ENCODE measurements around the gene MAGEF1.

The MAGEF1 gene

GRCh38 chr3:184670091-184670602, 41.7 kb downstream of the MAGEF1 start:
- DNase-seq: no peak

GRCh38 chr3:184669578-184669977, 42.3 kb downstream of the MAGEF1 start:
- no peak for DNase-seq

- DNase-seq: no peak
Measured at GRCh38 chr3:184666442-184666841, 45.4 kb downstream of the MAGEF1 start.

GRCh38 chr3:184665101-184665500, 46.8 kb downstream of the MAGEF1 start:
- DNase-seq: no peak

- DNase-seq: no peak
Measured at GRCh38 chr3:184663756-184664155, 48.1 kb downstream of the MAGEF1 start.

- no peak for DNase-seq
Measured at GRCh38 chr3:184663356-184663755, 48.5 kb downstream of the MAGEF1 start.

- DNase-seq: no peak
Measured at GRCh38 chr3:184662187-184662586, 49.7 kb downstream of the MAGEF1 start.

- DNase-seq: no peak
Measured at GRCh38 chr3:184660931-184661330, 50.9 kb downstream of the MAGEF1 start.

Measured in hypothalamus (tissue), 51 donors.